Neutrophil (primary cell): ENCODE measurements around the gene ARHGAP6.

ENCODE experiments used
- H3K27ac ChIP-seq: fragments of 200-600 bp; sonication (generic); 2 replicates; pipeline ENCODE4 v1.5.1; 2016; ENCODE audit warnings: mild to moderate bottlenecking, moderate library complexity
- H3K27me3 ChIP-seq: fragments of 200-600 bp; sonication (generic); 2 replicates; pipeline ENCODE4 v1.6.0; 2016; ENCODE audit warnings: mild to moderate bottlenecking
- H3K36me3 ChIP-seq: fragments of 200-600 bp; sonication (generic); 2 replicates; pipeline ENCODE4 v1.5.1; 2017
- H3K4me1 ChIP-seq, 2 experiments: fragments of 200-600 bp in 1 of 2; sonication (generic) in 1 of 2; 1 replicate in 1 of 2; 2 replicates in 1 of 2; pipeline versions ENCODE4 v1.5.1 to v1.6.1; 2013 to 2016; ENCODE audit warnings: low read depth in 1 of 2, low read length in 1 of 2, mild to moderate bottlenecking in 1 of 2, moderate library complexity in 1 of 2; ENCODE audit not compliant: control insufficient read depth in 1 of 2, insufficient read depth in 1 of 2
- H3K4me3 ChIP-seq, 2 experiments: fragments of 200-600 bp in 1 of 2; sonication (generic) in 1 of 2; 1 replicate in 1 of 2; 2 replicates in 1 of 2; pipeline ENCODE4 v1.5.1; 2013 to 2016; ENCODE audit warnings: low read depth in 1 of 2, low read length in 1 of 2, mild to moderate bottlenecking in 1 of 2, moderate library complexity in 1 of 2
- H3K9me3 ChIP-seq: fragments of 200-600 bp; sonication (generic); 2 replicates; pipeline ENCODE4 v1.5.1; 2016
- TF ChIP-seq, protein P1 (sequence below): fragments of 200-600 bp; sonication (generic); IDR thresholded peaks from 2 replicates; pipeline ENCODE4 v1.5.1; 2016; ENCODE audit warnings: antibody characterized with exemption

ARHGAP6 gene

DNA sequence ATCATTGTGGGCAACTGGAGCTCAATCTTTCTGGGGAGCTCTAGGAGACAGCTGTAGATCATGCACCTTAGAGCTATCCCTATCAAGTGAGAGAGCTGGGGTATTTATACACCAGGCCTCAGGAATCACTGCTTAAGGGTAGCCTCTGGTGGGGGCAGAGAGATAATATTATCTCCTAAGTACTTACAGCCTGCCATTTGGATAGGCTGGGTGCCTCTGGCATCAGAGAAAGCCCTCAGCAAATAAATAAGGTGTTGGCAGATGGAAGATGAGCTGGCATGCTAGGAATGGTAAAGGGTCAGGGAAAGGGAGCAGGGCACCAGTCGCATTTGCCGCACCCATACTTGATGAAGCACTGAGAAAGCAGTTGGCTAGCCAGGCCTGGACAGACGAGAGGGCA lies 478.7 kb downstream of the ARHGAP6 start:
- no peaks in the 10 kb centered on the region for H3K9me3 ChIP-seq
- no peaks in the 10 kb centered on the region for H3K4me1 ChIP-seq
- H3K27me3 ChIP-seq: no peaks in the 10 kb centered on the region
- no peaks in the 10 kb centered on the region for H3K36me3 ChIP-seq
- TF ChIP-seq, protein P1, sequence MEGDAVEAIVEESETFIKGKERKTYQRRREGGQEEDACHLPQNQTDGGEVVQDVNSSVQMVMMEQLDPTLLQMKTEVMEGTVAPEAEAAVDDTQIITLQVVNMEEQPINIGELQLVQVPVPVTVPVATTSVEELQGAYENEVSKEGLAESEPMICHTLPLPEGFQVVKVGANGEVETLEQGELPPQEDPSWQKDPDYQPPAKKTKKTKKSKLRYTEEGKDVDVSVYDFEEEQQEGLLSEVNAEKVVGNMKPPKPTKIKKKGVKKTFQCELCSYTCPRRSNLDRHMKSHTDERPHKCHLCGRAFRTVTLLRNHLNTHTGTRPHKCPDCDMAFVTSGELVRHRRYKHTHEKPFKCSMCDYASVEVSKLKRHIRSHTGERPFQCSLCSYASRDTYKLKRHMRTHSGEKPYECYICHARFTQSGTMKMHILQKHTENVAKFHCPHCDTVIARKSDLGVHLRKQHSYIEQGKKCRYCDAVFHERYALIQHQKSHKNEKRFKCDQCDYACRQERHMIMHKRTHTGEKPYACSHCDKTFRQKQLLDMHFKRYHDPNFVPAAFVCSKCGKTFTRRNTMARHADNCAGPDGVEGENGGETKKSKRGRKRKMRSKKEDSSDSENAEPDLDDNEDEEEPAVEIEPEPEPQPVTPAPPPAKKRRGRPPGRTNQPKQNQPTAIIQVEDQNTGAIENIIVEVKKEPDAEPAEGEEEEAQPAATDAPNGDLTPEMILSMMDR: no peak
- H3K27ac ChIP-seq: no peak overlapping the region
- H3K4me3 ChIP-seq: no peak overlapping the region

DNA sequence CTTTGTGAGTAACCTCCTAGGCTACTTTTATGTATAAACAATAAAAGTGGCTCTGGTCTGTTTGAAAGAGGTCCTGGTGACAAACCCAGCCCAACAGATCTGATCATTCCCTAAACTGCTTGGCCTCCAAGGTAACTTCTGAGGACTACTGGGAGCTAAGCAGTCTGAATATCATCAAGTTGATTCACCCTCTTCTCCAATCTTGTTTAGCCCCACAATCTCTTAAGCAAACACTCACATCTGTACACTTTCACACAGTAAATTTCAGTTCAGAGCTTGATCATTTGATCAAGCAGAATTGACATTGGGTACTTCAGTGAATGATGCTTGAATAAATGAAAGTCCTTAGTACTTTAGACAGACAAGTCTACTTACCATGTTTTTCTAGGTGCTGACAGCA lies 479.9 kb downstream of the ARHGAP6 start:
- H3K9me3 ChIP-seq: no peaks in the 10 kb centered on the region
- TF ChIP-seq, protein P1: no peak

GRCh38 chrX:11180571-11180970 lies 485.1 kb downstream of the ARHGAP6 start:
- TF ChIP-seq, protein P1: no peak
- no peak overlapping the region for H3K27ac ChIP-seq
- no peaks in the 10 kb centered on the region for H3K4me1 ChIP-seq
- H3K4me3 ChIP-seq: no peak overlapping the region
- no peaks in the 10 kb centered on the region for H3K9me3 ChIP-seq
- H3K36me3 ChIP-seq: no peaks in the 10 kb centered on the region
- H3K27me3 ChIP-seq: no peaks in the 10 kb centered on the region

More for the DNA sequence above, 479.9 kb downstream of the ARHGAP6 start:
- no peaks in the 10 kb centered on the region for H3K27me3 ChIP-seq
- H3K36me3 ChIP-seq: no peaks in the 10 kb centered on the region
- no peak overlapping the region for H3K4me3 ChIP-seq
- H3K27ac ChIP-seq: no peak overlapping the region
- H3K4me1 ChIP-seq: no peaks in the 10 kb centered on the region

DNA sequence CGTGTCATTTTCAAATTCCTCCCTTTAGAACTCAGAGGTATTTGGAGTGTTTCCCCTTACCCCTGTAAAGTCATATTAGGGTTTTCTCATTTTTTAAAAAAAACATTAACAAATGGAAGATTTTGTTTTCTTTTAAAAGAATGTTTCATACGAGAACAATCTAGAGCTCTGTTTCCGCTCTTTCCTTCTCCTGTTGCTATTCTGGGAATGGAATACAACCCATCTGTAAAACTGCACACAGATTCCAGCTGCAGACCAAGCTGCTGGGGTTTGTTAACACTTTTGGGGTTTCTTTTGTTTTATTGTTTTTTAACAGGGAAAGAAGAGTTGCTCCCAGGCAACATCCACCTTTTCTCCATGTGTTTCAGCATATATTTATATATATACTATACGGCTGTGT lies 493.3 kb downstream of the ARHGAP6 start:
- Histone ChIP-seq H3K27me3 (no peaks in the 10 kb centered on the region), H3K36me3 (no peaks in the 10 kb centered on the region), H3K27ac (no peak overlapping the region), H3K4me3 (no peak overlapping the region), H3K4me1 (no peaks in the 10 kb centered on the region), H3K9me3 (no peaks in the 10 kb centered on the region)
- TF ChIP-seq, protein P1: no peak

GRCh38 chrX:11171956-11172355 lies 493.8 kb downstream of the ARHGAP6 start:
- Histone ChIP-seq H3K4me1 (no peaks in the 10 kb centered on the region), H3K27ac (no peak overlapping the region), H3K36me3 (no peaks in the 10 kb centered on the region), H3K4me3 (no peak overlapping the region), H3K9me3 (no peaks in the 10 kb centered on the region), H3K27me3 (no peaks in the 10 kb centered on the region)
- TF ChIP-seq, protein P1: no peak

DNA sequence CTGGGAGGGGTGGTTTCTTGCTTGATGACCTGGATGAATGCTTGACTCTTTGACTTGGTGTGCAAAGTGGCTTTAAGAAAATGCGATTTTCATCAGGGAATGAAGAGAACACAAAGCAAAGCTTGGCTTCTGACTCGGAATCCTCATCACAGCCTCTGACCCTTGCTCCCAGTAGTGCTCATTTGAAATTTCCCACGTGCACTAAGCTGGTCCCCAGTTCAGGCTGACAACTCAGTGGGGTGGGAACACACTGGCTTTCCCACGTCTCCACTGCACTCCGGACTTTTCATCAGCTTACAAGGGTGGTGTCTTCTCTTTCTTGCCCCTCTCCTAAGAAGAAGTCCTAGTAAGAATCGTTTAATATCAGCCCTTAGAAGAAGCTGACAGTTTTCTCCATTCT lies 501.3 kb downstream of the ARHGAP6 start:
- no peaks in the 10 kb centered on the region for H3K9me3 ChIP-seq
- no peaks in the 10 kb centered on the region for H3K27me3 ChIP-seq
- H3K36me3 ChIP-seq: no peaks in the 10 kb centered on the region

More for the DNA sequence above, 501.3 kb downstream of the ARHGAP6 start:
- no peak overlapping the region for H3K4me3 ChIP-seq
- no peak overlapping the region for H3K27ac ChIP-seq
- TF ChIP-seq, protein P1: no peak
- H3K4me1 ChIP-seq: no peaks in the 10 kb centered on the region
